Islet precursor cell (in vitro differentiated cells): ENCODE measurements around the gene SLC8A1.

Experiments used
- DNase-seq: peaks from one replicate; pipeline ENCODE4 v3.0.0-alpha.2; 2018

Gene SLC8A1

GRCh38 chr2:40261042-40261441 lies 190.8 kb downstream of the SLC8A1 start:
- DNase-seq: no peak

- DNase-seq: no peak
Measured at GRCh38 chr2:40260437-40260836, 191.5 kb downstream of the SLC8A1 start.

GRCh38 chr2:40259900-40260299 lies 192.0 kb downstream of the SLC8A1 start:
- DNase-seq: no peak

- DNase-seq: no peak
Measured at GRCh38 chr2:40258135-40258457, 193.8 kb downstream of the SLC8A1 start.

- DNase-seq: no peak
Measured at GRCh38 chr2:40257340-40258134, 194.4 kb downstream of the SLC8A1 start.

DNA sequence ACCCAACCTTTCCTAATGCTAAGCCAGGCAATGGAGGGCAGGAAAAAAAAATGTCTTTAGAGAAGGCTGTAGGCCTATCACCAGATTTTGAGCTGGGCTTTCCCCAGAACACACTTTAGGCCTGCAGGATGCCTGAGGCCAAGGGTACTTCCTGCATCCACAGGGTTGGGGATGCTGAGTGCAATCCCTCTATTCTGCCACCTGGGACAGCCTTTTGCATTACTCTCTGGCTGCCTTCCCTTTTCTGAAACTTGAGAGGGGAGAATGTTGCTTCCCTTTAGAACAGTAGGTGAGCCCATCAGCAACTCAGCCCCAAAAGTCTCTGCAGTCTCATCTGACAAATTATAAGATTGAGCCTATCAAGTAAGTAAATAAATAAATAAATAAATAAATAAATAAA lies 195.2 kb downstream of the SLC8A1 start:
- DNase-seq: peak; percentile 78

DNA sequence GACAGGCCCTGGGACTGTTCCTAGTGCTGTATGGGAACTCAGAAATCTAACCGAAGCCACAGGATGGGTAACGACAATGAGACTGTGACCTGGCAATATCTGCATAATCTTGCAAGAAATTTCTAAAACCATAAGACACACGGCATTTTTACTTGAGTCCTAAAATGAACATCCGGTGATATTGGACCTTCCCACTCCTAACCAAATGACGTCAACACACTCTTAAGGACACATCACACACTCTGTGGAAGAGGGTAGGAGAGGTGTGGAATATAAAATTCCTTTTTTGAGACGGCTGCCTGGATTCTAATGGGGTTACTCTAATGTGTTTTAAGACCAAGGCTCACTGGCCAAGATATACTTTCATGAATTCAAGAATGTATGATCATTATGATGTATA lies 195.9 kb downstream of the SLC8A1 start:
- DNase-seq: no peak

DNA sequence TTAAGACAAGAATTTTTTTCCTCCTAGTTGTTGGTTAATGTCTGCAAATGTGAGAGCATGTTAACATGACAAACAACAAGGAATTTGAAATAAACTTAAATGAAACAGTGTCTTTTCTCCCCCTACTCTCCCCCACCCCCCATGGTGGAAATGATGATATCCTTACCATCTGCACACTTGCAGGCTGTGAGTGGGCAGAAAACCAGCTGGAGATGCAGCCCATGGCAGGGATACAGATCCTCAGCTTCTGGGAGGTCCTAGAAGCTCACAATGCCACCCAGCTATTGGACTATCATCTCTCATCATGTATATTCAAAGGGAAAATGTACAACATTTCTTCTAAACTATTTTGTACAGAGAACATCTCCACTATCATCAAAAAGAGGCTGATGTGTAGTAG lies 196.8 kb downstream of the SLC8A1 start:
- no peak for DNase-seq

GRCh38 chr2:40254611-40255010 lies 197.3 kb downstream of the SLC8A1 start:
- DNase-seq: no peak

GRCh38 chr2:40251137-40251536 lies 200.8 kb downstream of the SLC8A1 start:
- DNase-seq: no peak

- no peak for DNase-seq
Measured at GRCh38 chr2:40249577-40249976, 202.3 kb downstream of the SLC8A1 start.

GRCh38 chr2:40248294-40248693 lies 203.6 kb downstream of the SLC8A1 start:
- DNase-seq: no peak

- peak; percentile 89 for DNase-seq
Measured at GRCh38 chr2:40244675-40245074, 207.2 kb downstream of the SLC8A1 start.

- no peak for DNase-seq
Measured at GRCh38 chr2:40244251-40244650, 207.6 kb downstream of the SLC8A1 start.

GRCh38 chr2:40243581-40244187 lies 208.2 kb downstream of the SLC8A1 start:
- DNase-seq: no peak

- DNase-seq: no peak
Measured at GRCh38 chr2:40242315-40242714, 209.6 kb downstream of the SLC8A1 start.

GRCh38 chr2:40240070-40240469 lies 211.8 kb downstream of the SLC8A1 start:
- DNase-seq: no peak

- peak; percentile 69 for DNase-seq
Measured at GRCh38 chr2:40230707-40231432, 221.0 kb downstream of the SLC8A1 start.

DNA sequence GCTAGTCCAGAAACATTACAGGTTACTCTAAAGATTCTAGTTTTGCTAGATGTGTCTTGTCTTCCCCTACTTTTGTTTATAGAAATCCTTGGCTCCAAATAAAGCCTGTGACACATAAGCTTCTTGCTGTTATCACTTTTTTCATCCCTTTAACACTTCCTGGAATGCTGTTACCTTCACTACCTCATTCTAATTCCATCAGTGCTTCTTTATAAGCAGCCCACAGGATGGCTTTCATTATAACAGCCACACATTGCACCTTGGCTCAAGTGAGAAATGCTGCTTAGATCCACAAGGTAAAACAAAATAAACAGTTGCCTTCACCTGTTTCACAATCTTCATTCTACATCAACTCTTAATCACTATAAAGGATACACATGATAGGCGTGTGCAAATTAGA lies 221.7 kb downstream of the SLC8A1 start:
- DNase-seq: no peak

DNA sequence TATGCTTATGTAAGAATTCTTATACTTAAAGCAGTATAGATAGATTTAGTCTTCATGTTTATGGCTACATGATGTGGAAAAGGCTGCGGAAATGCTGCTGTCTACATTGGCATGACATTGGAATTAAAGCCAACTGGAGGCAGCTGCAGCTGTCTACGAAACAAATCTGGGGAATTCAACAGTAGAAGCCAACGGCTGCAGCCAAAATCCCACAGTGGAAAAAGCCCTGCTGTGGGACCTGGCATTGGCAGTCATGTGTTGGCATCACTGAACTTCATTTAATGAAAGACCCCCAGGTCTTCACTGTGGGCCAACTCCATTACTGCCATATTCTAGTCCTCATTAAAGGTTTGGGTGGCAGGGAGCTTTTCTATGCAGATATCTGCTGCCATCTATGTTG lies 223.6 kb downstream of the SLC8A1 start:
- DNase-seq: no peak

DNA sequence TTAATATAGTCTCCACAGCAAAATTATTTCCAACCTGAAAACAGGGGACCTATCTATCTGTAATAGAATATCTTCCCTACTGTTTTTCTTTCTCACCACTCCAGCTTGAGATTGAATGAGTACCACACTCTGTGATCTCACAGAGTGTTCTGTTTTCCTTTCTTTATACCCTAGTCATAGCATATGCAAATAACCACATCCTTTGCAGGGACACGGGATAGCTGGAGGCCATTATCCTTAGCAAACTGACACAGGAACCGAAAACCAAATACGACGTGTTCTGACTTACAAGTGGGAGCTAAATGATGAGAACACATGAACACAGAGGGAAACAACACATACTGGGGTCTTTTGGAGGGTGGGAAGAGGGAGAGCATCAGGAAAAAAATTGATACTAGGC lies 224.7 kb downstream of the SLC8A1 start:
- no peak for DNase-seq

DNA sequence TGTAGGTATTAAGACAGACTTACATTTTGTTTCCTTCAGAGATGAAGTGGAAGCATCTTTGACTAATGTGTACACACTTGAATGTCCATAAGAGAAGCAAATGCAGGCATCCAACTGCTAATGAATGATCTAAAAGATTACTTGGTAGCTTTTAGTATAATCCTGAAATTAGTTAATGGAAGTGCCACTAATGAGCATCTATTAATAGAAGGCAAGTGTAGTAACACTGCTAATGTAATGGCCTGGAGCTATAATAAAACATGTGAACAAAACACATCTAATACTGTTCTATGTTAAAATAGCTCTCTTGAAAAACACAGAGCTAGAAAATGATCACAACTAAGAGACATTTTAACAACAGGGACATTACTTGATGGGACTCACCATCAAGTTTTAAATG lies 225.3 kb downstream of the SLC8A1 start:
- DNase-seq: no peak

DNA sequence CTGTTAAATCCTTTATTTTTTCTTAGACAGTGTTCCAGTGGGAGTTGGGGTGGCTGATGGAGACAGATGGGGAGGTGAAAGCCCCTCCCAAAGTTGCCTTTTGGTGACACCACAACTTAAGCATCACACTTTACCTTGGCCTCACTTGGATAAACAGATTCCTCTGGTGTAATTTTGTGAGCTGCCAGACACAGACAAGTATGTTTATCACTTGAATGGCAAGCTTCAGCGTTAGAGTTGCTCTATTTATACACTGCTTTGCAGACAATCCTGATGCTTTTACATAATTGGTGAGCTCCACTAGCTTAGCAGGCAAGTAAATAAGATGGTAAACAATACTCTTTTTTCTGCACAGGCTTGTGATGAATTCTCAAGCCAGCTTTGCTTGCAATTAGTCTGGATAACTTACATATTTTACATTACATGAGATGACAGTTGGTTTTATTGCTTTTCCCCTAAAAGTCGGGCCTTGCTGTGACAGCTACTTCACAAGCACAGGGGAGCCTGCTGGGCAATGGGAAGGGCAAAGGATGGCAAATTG lies 226.2 kb downstream of the SLC8A1 start:
- DNase-seq: peak; percentile 54

- no peak for DNase-seq
Measured at GRCh38 chr2:40224318-40224717, 227.6 kb downstream of the SLC8A1 start.
